Activated T-helper 17 cell treated with anti-CD3 and anti-CD28 coated beads, Interleukin-2, amount 50 U/mL, for 72 hours (primary cell): ENCODE results near the gene DLGAP1. TPM values are rescaled to one million over a fixed set of nuclear protein-coding genes. Genes with fewer than 3 reads are reported as not detected.
"Not testable (repeated sequence)": the region's sequence is repeated elsewhere in the genome, so short reads cannot be mapped to it uniquely, and the experiment has no call there.

ENCODE experiments used
- ATAC-seq: fragments of 150-1000 bp; cut with Tn5 transposase; replicated peaks from 2 replicates; pipeline ENCODE4 v1.10.0; 2021; ENCODE audit warnings: mild to moderate bottlenecking, moderate library complexity
- H3K27ac Mint-ChIP-seq: one replicate; pipeline ENCODE4 v1.8.0; 2022; ENCODE audit warnings: mixed read lengths
- H3K27me3 Mint-ChIP-seq: one replicate; pipeline ENCODE4 v1.8.0; 2022; ENCODE audit warnings: mixed read lengths
- H3K36me3 Mint-ChIP-seq: one replicate; pipeline ENCODE4 v1.8.0; 2022; ENCODE audit warnings: low read depth, mild to moderate bottlenecking, mixed read lengths
- H3K4me1 Mint-ChIP-seq: one replicate; pipeline ENCODE4 v1.8.0; 2022; ENCODE audit warnings: mixed read lengths
- H3K4me3 Mint-ChIP-seq: one replicate; pipeline ENCODE4 v1.8.0; 2022; ENCODE audit warnings: mild to moderate bottlenecking, mixed read lengths
- H3K9me3 Mint-ChIP-seq: one replicate; pipeline ENCODE4 v1.8.0; 2022; ENCODE audit warnings: mixed read lengths
- total RNA-seq, 2 donors: library from RNA; stranded (reverse); gene quantifications; one replicate each; pipeline ENCODE4 v1.2.3, GENCODE V29; 2022

Gene DLGAP1
- total RNA-seq, 2 donors from 2014 or later, result 1.1 to 1.2 TPM

DNA sequence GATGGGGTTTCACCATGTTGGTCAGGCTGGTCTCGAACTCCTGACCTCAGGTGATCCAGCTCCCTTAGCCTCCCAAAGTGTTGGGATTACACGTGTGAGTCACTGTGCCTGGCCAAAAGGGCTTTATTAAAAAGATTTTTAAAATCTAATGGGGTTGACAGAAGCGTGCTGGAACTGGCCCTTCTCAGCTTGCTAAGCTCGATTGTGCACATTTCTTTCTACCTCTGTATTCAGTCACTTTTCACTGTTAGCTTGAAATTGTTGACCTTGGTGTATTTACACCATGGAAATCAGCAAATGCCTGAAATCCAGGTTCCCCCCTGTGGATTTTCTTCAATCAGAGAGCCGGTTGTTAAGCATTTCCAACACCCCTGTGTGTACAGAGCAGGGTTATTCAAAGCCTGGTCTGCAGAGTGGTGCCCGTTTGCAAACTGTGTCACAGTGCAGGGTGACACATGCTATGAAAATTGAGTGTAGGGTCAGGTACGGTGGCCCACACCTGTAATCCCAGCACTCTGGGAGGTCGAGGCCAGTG is 864.9 kb downstream of the DLGAP1 start:
- no peaks in the 10 kb centered on the region for H3K9me3 Mint-ChIP-seq
- peaks cover 30% of the 10 kb centered on the region for H3K4me1 Mint-ChIP-seq
- H3K36me3 Mint-ChIP-seq, result peaks cover 20% of the 10 kb centered on the region
- H3K27me3 Mint-ChIP-seq, result no peaks in the 10 kb centered on the region
- no peak for ATAC-seq
- H3K27ac Mint-ChIP-seq, result no peak overlapping the region
- no peak overlapping the region for H3K4me3 Mint-ChIP-seq

DNA sequence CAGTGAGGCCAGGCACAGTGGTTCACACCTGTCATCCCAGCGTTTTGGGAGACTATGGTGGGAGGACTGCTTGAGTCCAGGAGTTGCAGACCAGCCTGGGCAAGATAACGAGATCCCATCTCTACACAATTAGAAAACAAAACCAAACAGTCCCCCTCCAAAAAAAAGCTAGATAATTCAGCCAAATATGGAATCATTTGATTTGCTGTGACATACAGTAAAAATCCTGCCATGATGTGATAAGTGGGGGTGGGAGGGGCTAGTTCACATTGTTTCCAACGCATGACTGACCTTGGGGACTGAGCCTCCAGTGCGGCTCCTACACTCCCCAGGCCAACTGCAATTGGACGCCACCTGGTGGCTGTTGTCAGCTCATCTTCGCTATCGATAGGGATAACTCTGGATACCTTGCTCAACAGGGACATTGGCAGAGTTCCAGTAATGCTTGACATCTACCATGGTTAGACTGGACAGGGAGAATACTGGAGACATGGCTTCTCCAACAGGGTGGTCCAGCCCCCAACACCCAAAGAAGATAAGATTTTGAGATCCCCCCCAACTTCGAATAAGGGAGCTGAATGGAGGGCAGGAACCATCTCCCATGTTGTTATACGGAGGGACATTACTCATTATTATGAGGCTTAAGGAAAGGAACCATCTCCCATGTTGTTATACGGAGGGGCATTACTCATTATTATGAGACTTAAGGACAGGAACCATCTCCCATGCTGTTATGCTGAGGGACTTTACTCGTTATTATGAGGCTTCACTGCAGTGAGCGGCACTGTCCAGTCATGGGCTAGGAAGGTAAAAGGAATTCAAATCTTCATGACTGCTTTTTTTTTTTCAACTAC is 869.2 kb downstream of the DLGAP1 start:
- Mint-ChIP-seq H3K9me3 (no peaks in the 10 kb centered on the region), H3K36me3 (no peaks in the 10 kb centered on the region), H3K27ac (peak overlapping the region; percentile 29), H3K27me3 (no peaks in the 10 kb centered on the region), H3K4me3 (peak overlapping the region; percentile 38), H3K4me1 (peaks cover 19% of the 10 kb centered on the region)
- ATAC-seq, result peak; percentile 63

DNA sequence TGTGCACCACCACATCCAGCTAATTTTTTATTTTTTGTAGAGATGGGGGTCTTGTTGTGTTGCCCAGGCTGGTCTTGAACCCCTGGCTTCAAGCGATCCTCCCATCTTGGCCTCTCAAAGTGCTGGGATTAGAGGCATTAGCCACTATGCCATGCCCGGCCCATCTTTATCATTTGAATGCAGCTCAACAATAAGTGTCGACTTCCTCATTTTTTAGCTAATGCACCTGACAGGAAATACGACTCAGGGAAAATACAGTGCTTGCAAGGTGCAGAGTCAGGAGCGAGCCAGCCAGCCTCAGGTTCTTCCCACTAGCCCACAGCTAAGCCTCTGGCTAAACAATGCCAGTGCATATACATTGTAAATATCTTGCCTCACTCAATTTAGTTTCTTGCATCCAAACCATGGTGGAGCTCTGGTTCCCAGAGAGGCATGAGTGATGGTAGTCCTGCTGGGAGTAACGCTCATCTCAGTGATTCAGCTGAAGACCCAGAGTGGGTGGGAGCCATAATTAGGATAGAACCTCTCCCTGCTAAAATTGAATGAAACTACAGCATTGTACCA is 870.1 kb downstream of the DLGAP1 start:
- ATAC-seq, result no peak
- peaks cover 18% of the 10 kb centered on the region for H3K4me1 Mint-ChIP-seq
- H3K36me3 Mint-ChIP-seq, result no peaks in the 10 kb centered on the region
- no peaks in the 10 kb centered on the region for H3K9me3 Mint-ChIP-seq
- no peak overlapping the region for H3K4me3 Mint-ChIP-seq
- H3K27ac Mint-ChIP-seq, result no peak overlapping the region
- H3K27me3 Mint-ChIP-seq, result no peaks in the 10 kb centered on the region

DNA sequence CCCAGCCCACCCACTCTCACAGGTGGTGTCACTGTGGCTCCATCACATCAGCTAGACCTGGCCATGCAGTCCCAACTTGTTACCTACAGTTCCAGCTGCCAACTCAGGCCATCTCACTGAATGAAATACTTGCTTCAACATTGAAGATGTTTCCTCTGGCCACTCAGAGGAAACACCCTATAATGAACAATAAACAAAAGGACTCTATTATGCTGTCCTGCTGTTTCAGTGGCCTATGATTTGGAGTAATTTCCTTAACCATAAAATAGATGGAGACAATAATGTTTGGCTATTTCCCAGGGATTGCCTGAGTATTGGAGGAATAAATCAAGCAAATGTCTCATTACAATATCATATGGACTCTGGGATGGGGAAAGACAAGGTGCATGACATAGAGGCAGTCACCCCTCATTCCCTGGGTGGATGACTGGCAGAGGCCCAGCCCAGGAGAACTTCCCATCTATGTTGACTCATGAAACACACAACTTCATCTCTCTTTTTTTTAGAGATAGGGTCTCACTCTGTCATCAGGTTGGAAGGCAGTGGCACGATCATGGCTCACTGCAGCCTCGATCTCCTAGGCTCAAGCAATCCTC is 870.7 kb downstream of the DLGAP1 start:
- Mint-ChIP-seq H3K9me3 (no peaks in the 10 kb centered on the region), H3K27ac (no peak overlapping the region), H3K27me3 (no peaks in the 10 kb centered on the region), H3K4me3 (no peak overlapping the region), H3K4me1 (peaks cover 18% of the 10 kb centered on the region), H3K36me3 (no peaks in the 10 kb centered on the region)
- no peak for ATAC-seq

DNA sequence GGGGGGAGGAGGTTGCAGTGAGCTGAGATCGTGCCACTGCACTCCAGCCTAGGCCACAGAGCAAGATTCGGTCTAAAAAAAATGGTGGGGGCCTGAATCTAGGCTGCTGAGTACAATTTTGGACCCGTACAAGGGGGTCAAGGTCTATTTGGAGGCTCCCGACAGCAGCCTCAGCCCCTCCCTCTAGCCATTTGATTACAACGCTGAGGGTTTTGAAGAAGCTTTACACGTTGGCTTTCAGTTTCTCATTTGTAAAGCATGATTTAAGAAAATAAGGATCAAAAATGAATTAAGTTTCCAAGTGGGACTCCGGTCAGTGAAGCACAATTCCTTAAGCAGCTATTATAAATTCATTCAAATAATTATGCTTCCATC is 871.2 kb downstream of the DLGAP1 start:
- Mint-ChIP-seq H3K4me1 (peaks cover 18% of the 10 kb centered on the region), H3K27me3 (no peaks in the 10 kb centered on the region), H3K4me3 (no peak overlapping the region), H3K27ac (no peak overlapping the region), H3K9me3 (no peaks in the 10 kb centered on the region), H3K36me3 (no peaks in the 10 kb centered on the region)
- no peak for ATAC-seq

- H3K27ac Mint-ChIP-seq, result peak overlapping the region; percentile 10
- not testable (repeated sequence) for H3K36me3 Mint-ChIP-seq, ATAC-seq, H3K27me3 Mint-ChIP-seq, H3K4me3 Mint-ChIP-seq, H3K9me3 Mint-ChIP-seq
- H3K4me1 Mint-ChIP-seq, result peaks cover 22% of the 10 kb centered on the region
Observed at GRCh38 chr18:3583106-3583872, 871.8 kb downstream of the DLGAP1 start.

GRCh38 chr18:3581890-3582289 is 873.2 kb downstream of the DLGAP1 start:
- ATAC-seq, result no peak

DNA sequence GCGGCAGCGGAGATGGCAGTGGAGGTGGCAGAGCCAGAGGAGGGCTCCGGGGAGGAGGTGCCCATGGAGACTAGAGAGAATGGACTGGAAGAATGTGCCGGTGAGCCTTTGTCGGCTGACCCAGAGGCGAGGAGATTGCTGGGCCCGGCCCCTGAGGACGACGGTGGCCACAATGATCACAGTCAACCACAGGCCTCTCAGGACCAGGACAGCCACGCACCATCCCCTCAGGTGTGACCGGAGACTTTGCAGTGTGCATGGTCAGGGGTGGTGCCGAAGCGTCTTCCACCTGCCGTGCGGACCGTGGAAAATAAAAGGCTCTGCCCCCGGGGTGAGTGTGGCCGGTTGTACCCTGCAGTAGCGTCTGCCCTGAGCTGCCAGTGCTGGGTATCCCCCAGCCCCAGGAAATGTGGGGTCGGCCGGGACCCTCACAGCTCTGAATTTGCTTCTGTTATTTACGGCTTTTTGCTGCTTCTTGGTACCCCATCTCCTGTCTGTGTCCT is 874.5 kb downstream of the DLGAP1 start:
- H3K9me3 Mint-ChIP-seq, H3K36me3 Mint-ChIP-seq, H3K4me3 Mint-ChIP-seq, H3K27me3 Mint-ChIP-seq, H3K27ac Mint-ChIP-seq, ATAC-seq: not testable (repeated sequence)
- H3K4me1 Mint-ChIP-seq, result peaks cover 13% of the 10 kb centered on the region

More at GRCh38 chr18:3581890-3582289, 873.2 kb downstream of the DLGAP1 start:
- H3K4me1 Mint-ChIP-seq, result peaks cover 22% of the 10 kb centered on the region
- no peaks in the 10 kb centered on the region for H3K27me3 Mint-ChIP-seq
- no peak overlapping the region for H3K27ac Mint-ChIP-seq
- H3K9me3 Mint-ChIP-seq, result no peaks in the 10 kb centered on the region
- no peaks in the 10 kb centered on the region for H3K36me3 Mint-ChIP-seq
- no peak overlapping the region for H3K4me3 Mint-ChIP-seq

DNA sequence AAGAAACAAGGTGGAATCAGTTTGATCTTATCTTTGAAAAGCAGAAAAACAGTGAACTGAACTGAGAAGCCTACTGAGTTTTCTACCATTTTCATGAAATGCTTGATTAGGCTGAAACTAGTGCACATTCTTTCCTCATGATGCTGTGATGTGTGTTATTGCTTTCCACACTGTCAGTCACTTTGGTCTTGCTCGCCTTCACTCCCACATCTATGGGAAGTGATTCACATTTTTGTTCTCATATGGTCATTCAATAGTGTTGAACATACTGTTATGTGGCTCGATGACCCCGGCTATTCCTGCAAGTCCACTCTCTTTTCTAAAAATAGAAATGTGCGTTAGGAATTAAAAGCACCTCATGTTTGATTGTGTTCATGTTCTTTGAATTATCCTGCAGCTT is 875.4 kb downstream of the DLGAP1 start:
- Mint-ChIP-seq H3K4me3 (no peak overlapping the region), H3K9me3 (no peaks in the 10 kb centered on the region), H3K27me3 (no peaks in the 10 kb centered on the region), H3K27ac (no peak overlapping the region), H3K4me1 (peaks cover 10% of the 10 kb centered on the region), H3K36me3 (no peaks in the 10 kb centered on the region)
- ATAC-seq, result no peak

- Mint-ChIP-seq H3K27ac (no peak overlapping the region), H3K27me3 (no peaks in the 10 kb centered on the region), H3K36me3 (no peaks in the 10 kb centered on the region), H3K9me3 (no peaks in the 10 kb centered on the region), H3K4me3 (no peak overlapping the region), H3K4me1 (peaks cover 10% of the 10 kb centered on the region)
- ATAC-seq, result peak; percentile 97
Observed at GRCh38 chr18:3578621-3579020, 876.5 kb downstream of the DLGAP1 start.

DNA sequence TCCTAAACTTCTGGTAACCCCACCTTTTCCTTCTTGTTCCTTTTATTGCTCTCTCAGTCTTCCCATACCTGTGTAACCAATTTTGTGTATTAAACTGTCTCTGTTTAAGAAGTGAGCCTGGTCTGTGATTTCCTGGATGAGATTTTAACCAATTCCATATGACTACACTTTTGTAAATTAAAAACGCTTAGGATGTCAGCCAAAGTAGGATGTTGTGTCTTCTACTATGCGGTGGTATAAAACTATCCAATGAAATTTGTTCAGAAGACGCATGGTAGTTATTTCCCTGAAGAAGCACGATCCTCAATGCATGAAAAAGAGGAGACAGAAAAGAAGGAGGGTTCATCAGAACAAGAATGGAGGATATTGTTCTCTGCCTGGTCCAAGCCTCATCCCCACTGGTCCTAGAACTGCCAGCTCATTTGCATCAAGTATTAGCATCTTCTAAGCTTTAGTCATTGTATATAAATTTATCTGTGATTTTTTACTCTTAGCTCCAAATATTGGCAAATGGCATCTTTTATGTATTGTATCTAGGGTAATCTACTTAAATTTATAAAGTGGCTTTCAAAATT is 877.7 kb downstream of the DLGAP1 start:
- no peak for ATAC-seq
- H3K27me3 Mint-ChIP-seq, result no peaks in the 10 kb centered on the region
- H3K27ac Mint-ChIP-seq, result no peak overlapping the region
- peaks cover 4% of the 10 kb centered on the region for H3K4me1 Mint-ChIP-seq
- no peaks in the 10 kb centered on the region for H3K36me3 Mint-ChIP-seq
- no peak overlapping the region for H3K4me3 Mint-ChIP-seq
- H3K9me3 Mint-ChIP-seq, result no peaks in the 10 kb centered on the region

DNA sequence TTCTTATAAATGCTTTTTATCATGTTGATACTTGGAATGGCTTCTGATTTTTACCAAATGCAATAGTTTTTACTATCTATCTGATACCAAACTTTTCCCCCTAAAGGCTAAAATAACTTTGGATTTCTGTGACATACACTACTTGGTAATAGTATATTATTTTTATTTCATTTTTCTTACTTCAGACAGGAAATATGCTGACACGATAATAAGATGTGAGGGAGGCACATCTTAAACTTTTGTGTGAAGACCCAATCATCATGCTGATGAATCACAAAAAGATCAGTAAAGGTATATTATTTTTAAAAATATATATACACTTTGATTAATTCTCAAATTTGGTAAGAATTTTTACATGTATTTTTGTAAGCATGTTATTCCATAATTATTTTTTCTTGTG is 882.3 kb downstream of the DLGAP1 start:
- Mint-ChIP-seq H3K4me1 (no peaks in the 10 kb centered on the region), H3K4me3 (no peak overlapping the region), H3K27ac (no peak overlapping the region), H3K9me3 (no peaks in the 10 kb centered on the region), H3K27me3 (no peaks in the 10 kb centered on the region), H3K36me3 (no peaks in the 10 kb centered on the region)
- ATAC-seq, result no peak

GRCh38 chr18:3566851-3567250 is 888.3 kb downstream of the DLGAP1 start:
- Mint-ChIP-seq H3K4me1 (no peaks in the 10 kb centered on the region), H3K9me3 (peaks cover 6% of the 10 kb centered on the region), H3K36me3 (no peaks in the 10 kb centered on the region), H3K27me3 (no peaks in the 10 kb centered on the region), H3K27ac (no peak overlapping the region), H3K4me3 (no peak overlapping the region)
- no peak for ATAC-seq

DNA sequence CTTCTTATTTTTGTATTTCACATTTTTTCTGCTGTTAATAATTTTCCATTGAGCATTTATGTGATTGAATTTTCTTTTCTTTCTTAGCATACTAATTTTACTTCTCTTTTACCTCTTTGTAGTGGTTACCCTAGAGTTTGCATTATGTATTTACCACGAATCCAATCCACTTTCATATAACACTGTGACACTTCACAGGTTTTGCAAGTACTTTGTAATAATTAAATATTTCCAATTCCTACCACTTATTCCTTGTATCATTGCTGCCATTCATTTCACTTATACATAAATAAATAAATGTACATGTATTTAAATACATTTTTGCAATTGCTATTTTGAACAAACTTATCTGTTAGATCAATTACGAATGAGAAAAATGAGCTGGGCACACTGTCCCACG is 894.4 kb downstream of the DLGAP1 start:
- Mint-ChIP-seq H3K27ac (no peak overlapping the region), H3K4me1 (no peaks in the 10 kb centered on the region), H3K4me3 (no peak overlapping the region), H3K36me3 (no peaks in the 10 kb centered on the region), H3K9me3 (peaks cover 6% of the 10 kb centered on the region), H3K27me3 (no peaks in the 10 kb centered on the region)
- no peak for ATAC-seq
